ENCODE results near the gene TROAP. TPM values are rescaled to one million over a fixed set of nuclear protein-coding genes. Genes with fewer than 3 reads are reported as not detected.

TROAP gene
- total and polyA plus RNA-seq, 9 of the 15 experiments (the other 6 are each of a cell fraction or from before 2014, with no cell fraction given), result 46.4 to 171 (median 59.8) TPM

DNA sequence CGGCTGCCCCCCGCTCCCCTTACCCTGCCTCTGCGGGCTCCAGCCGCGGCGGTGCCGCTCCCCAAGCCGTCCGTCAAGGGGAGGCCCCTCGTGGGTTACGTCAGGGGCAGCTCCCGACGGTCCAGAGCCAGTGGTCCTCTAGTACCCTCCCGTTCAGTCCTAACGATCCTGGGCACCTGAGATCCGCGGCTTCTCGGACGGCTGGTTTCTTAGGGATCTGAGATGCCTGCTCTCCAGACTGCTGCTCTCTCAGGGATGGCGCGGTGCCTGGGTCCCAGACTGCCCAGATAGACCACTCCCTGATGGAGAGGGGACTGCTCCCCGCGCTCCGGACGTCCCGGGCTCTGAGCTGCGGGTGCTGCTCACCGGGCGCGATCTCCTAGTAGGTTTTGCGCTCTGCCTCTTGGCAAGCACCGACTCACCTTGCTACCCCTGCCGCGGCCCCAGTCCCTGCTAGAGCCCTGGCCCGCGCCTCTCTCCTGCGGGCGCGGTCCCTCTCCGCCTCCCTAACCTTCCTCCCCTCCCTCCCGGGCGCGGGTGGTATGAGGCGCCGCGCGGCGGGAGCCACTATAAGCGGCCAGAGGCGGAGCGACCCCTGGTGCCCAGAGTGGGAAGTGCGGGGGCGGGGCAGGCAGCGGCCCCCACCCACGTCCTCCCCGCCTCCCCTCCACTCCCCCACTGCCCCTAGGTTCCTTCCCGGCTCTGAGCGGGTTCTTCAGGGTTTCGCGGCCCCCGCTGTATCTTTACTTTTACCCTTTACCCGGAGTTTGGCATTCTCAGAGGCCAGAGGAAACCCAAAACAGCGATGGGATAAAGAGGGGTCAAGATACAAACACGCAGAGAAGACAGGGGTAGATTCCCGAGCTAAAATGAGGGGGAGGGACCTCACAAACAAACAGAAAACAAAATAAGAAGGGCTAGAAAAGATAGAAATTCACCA is 13.9 kb downstream of the TROAP start, which contains the start of gene C1QL4 (continued):
- TF ChIP-seq RCOR1 (IDR thresholded peaks at IDR 0.05; ENCODE audit: borderline replicate concordance in 1 of 2, low read depth in 2 of 2, low read length in 2 of 2) (peak in 1 of 2 experiments; percentile 44; a peak in 1 of 4 replicates), ZNF263 (CRISPR knock-in tag; IDR thresholded peaks at IDR 0.05; ENCODE audit: borderline replicate concordance) (peak; percentile 39; the same call in 1 of the 2 replicates), GABPA (tag; conservative IDR thresholded peaks at IDR 0.05; ENCODE audit: low read depth) (no peak), CREB1 (IDR thresholded peaks at IDR 0.05) (peak; percentile 46), CREB1 (CRISPR knock-in tag; IDR thresholded peaks at IDR 0.05) (no peak), CHD2 (IDR thresholded peaks at IDR 0.05; ENCODE audit: low read depth, low read length) (no peak), SIX5 (IDR thresholded peaks at IDR 0.05; ENCODE audit: borderline replicate concordance in 1 of 2, insufficient read depth in 1 of 2, low read depth in 1 of 2, low read length in 2 of 2) (no peak), EWSR1 (IDR thresholded peaks at IDR 0.05; ENCODE audit: borderline replicate concordance, low read depth, partially characterized antibody) (no peak), YY1 (IDR thresholded peaks at IDR 0.05; ENCODE audit: borderline replicate concordance in 1 of 3, control insufficient read depth in 1 of 3, extremely low read depth in 1 of 3, insufficient read depth in 3 of 3, insufficient read length in 1 of 3, insufficient replicate concordance in 2 of 3, low read depth in 1 of 3, low read length in 2 of 3) (peak in 2 of 3 experiments; percentile 30 to 46), ZNF3 (CRISPR knock-in tag; IDR thresholded peaks at IDR 0.05) (no peak), FOXJ2 (tag; IDR thresholded peaks at IDR 0.05) (no peak), ILK (tag; IDR thresholded peaks at IDR 0.05; ENCODE audit: borderline replicate concordance, low read depth) (no peak), KAT7 (CRISPR knock-in tag; IDR thresholded peaks at IDR 0.05; ENCODE audit: borderline replicate concordance) (peak; percentile 61; the same call in 1 of the 2 replicates), MAZ (CRISPR knock-in tag; conservative IDR thresholded peaks at IDR 0.05 in 1 of 2, IDR thresholded peaks at IDR 0.05 in 1 of 2) (peak; percentile 89 to 99)
- TF ChIP-seq, protein P1, sequence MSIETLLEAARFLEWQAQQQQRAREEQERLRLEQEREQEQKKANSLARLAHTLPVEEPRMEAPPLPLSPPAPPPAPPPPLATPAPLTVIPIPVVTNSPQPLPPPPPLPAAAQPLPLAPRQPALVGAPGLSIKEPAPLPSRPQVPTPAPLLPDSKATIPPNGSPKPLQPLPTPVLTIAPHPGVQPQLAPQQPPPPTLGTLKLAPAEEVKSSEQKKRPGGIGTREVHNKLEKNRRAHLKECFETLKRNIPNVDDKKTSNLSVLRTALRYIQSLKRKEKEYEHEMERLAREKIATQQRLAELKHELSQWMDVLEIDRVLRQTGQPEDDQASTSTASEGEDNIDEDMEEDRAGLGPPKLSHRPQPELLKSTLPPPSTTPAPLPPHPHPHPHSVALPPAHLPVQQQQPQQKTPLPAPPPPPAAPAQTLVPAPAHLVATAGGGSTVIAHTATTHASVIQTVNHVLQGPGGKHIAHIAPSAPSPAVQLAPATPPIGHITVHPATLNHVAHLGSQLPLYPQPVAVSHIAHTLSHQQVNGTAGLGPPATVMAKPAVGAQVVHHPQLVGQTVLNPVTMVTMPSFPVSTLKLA (conservative IDR thresholded peaks at IDR 0.05), result peak in 1 of 2 experiments; percentile 33; a peak in 1 of 4 replicates
- TF ChIP-seq, protein P2, sequence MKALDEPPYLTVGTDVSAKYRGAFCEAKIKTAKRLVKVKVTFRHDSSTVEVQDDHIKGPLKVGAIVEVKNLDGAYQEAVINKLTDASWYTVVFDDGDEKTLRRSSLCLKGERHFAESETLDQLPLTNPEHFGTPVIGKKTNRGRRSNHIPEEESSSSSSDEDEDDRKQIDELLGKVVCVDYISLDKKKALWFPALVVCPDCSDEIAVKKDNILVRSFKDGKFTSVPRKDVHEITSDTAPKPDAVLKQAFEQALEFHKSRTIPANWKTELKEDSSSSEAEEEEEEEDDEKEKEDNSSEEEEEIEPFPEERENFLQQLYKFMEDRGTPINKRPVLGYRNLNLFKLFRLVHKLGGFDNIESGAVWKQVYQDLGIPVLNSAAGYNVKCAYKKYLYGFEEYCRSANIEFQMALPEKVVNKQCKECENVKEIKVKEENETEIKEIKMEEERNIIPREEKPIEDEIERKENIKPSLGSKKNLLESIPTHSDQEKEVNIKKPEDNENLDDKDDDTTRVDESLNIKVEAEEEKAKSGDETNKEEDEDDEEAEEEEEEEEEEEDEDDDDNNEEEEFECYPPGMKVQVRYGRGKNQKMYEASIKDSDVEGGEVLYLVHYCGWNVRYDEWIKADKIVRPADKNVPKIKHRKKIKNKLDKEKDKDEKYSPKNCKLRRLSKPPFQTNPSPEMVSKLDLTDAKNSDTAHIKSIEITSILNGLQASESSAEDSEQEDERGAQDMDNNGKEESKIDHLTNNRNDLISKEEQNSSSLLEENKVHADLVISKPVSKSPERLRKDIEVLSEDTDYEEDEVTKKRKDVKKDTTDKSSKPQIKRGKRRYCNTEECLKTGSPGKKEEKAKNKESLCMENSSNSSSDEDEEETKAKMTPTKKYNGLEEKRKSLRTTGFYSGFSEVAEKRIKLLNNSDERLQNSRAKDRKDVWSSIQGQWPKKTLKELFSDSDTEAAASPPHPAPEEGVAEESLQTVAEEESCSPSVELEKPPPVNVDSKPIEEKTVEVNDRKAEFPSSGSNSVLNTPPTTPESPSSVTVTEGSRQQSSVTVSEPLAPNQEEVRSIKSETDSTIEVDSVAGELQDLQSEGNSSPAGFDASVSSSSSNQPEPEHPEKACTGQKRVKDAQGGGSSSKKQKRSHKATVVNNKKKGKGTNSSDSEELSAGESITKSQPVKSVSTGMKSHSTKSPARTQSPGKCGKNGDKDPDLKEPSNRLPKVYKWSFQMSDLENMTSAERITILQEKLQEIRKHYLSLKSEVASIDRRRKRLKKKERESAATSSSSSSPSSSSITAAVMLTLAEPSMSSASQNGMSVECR (CRISPR knock-in tag; IDR thresholded peaks at IDR 0.05), result 0 out of 2 replicates have a peak, but pooled peaks have one; percentile 43

All from K562 (cell line).